ENCODE results near the gene HSPA9. TPM values are rescaled to one million over a fixed set of nuclear protein-coding genes. Genes with fewer than 3 reads are reported as not detected.

The HSPA9 gene
- total RNA-seq, 1 experiment from 2014 or later = 610 TPM

GRCh38 chr5:138545919-138546562, 29.2 kb downstream of the HSPA9 start:
- peaks cover 35% of the 10 kb centered on the region for H3K36me3 ChIP-seq
- H3K9me3 ChIP-seq = no peaks in the 10 kb centered on the region
- no peak for DNase-seq
- H3K27me3 ChIP-seq = no peaks in the 10 kb centered on the region
- no peak overlapping the region for H3K4me3 ChIP-seq

DNA sequence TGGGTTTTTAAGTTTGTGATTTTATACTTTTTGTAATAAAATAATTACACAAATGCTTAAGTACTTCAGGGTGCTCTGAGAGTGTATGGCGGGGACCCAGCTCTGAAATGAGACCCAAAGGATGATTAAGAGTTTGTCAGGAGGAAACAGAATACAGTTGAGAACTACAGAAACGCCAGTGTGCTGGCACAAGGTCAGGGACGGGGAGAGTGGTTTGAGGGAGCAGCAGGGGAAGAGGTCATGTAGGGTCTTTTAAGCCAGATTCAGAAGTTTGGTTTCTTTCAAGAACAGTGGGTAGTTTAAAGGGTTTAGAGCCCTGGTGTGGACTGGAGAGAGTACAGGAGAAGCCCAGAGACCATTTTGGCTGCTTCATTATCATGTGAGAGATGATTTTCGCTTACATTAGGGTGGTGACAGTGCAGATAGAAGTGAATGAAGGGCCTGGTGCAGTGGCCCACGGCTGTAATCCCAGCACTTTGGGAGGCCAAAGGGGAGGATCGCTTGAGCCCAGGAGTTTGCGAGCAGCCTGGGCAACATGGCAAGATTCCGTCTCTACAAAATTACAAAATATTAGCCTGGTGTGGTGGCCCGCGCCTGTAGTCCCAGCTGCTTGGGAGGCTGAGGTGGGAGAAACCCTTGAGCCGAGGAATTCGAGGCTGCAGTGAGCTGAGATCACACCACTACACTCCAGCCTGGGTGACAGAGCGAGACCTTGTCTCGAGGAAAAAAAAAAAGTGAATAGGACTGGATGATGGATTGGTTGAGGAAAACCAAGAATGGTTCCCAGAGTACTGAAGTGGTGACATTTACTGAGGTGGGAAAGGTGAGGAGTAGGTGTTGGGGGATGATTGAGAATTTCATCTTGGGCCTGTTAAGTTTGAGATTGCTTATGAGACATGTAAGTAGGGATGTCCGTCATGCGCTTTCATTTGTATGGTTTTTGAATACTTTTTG, 30.7 kb downstream of the HSPA9 start:
- Histone ChIP-seq H3K4me3 (peak overlapping the region; percentile 98), H3K27me3 (no peaks in the 10 kb centered on the region), H3K36me3 (peaks cover 51% of the 10 kb centered on the region), H3K9me3 (no peaks in the 10 kb centered on the region)
- DNase-seq = peak; percentile 76

GRCh38 chr5:138543730-138544104, 31.5 kb downstream of the HSPA9 start:
- DNase-seq = no peak

GRCh38 chr5:138542956-138543729, 32.1 kb downstream of the HSPA9 start, which contains the start of gene ETF1:
TSS of gene ETF1 (minus strand) at chr5:138543236. CDS start at chr5:138542918, 318 bp downstream.
- no peaks in the 10 kb centered on the region for H3K27me3 ChIP-seq
- peak; percentile 100 for DNase-seq
- peaks cover 59% of the 10 kb centered on the region for H3K36me3 ChIP-seq
- H3K9me3 ChIP-seq = no peaks in the 10 kb centered on the region
- peak within 1 kb of the TSS; percentile 98 for H3K4me3 ChIP-seq

More at GRCh38 chr5:138543730-138544104, 31.5 kb downstream of the HSPA9 start:
- H3K4me3 ChIP-seq = peak overlapping the region; percentile 98
- peaks cover 56% of the 10 kb centered on the region for H3K36me3 ChIP-seq
- no peaks in the 10 kb centered on the region for H3K9me3 ChIP-seq
- H3K27me3 ChIP-seq = no peaks in the 10 kb centered on the region

DNA sequence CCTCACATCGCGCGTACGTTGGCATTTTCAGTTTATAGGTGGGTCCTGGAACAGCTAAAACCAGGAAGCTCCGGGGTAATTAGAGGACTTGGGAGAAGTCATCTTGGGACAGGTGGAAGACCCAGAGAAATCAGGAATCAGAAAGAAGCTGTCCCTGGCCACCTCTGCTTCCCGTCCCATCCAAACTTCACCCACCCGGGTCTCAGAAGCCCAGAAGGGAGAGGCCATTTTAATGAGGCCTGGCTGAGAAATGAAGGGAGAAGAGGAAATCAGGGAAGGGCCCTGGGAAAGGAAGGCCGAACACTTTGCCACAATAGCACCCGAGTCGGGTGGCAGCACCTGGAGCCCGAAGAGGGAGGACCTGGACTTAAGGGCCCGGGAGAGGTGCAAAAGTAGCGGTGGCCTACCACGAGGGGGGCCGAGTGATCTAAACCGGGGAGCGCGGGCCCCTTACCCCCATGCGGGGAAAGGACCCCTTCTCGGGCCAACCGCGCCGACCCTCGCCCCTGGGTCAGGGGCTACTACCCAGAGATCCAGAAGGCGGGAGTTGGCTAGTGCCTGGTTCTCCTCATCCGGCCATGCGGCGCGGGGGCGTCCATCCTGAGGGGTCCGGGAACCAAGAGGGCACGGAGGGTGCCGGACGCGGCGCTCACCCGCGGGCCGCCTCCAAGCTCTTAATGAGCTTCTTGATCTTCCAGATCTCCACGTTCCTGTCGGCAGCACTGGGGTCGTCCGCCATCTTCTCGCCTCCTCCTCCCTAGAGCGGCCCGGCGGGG, 32.8 kb downstream of the HSPA9 start:
- peaks cover 61% of the 10 kb centered on the region for H3K36me3 ChIP-seq
- H3K27me3 ChIP-seq = no peaks in the 10 kb centered on the region
- peak overlapping the region; percentile 98 for H3K4me3 ChIP-seq
- no peaks in the 10 kb centered on the region for H3K9me3 ChIP-seq
- no peak for DNase-seq

GRCh38 chr5:138541511-138542179, 33.6 kb downstream of the HSPA9 start:
- Histone ChIP-seq H3K9me3 (no peaks in the 10 kb centered on the region), H3K27me3 (no peaks in the 10 kb centered on the region), H3K36me3 (peaks cover 67% of the 10 kb centered on the region), H3K4me3 (peak overlapping the region; percentile 98)
- DNase-seq = no peak

DNA sequence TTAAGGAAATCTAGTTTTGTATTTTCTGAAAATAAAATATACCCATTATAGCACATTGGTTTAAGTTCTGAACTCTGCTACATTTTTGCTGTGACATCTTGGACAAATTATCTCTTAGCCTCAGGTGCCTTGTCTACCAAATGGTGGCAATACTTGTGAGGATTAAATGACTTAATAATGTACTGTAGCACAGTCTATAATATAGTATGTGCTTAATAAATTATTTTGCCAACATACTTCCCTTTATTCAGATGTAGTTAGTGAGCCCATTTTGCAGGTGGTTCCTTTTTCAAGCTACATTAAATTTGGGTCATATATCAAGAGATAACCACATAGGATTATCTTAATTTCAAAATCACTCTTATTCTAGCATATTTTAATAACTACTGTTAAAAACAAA, 35.4 kb downstream of the HSPA9 start:
- peaks cover 73% of the 10 kb centered on the region for H3K36me3 ChIP-seq

GRCh38 chr5:138538943-138539627, 36.1 kb downstream of the HSPA9 start:
- peaks cover 79% of the 10 kb centered on the region for H3K36me3 ChIP-seq
- no peak for DNase-seq
- no peaks in the 10 kb centered on the region for H3K27me3 ChIP-seq
- H3K9me3 ChIP-seq = no peaks in the 10 kb centered on the region
- H3K4me3 ChIP-seq = no peak overlapping the region

More for the DNA sequence above, 35.4 kb downstream of the HSPA9 start:
- no peak overlapping the region for H3K4me3 ChIP-seq
- no peaks in the 10 kb centered on the region for H3K27me3 ChIP-seq
- DNase-seq = no peak
- H3K9me3 ChIP-seq = no peaks in the 10 kb centered on the region

DNA sequence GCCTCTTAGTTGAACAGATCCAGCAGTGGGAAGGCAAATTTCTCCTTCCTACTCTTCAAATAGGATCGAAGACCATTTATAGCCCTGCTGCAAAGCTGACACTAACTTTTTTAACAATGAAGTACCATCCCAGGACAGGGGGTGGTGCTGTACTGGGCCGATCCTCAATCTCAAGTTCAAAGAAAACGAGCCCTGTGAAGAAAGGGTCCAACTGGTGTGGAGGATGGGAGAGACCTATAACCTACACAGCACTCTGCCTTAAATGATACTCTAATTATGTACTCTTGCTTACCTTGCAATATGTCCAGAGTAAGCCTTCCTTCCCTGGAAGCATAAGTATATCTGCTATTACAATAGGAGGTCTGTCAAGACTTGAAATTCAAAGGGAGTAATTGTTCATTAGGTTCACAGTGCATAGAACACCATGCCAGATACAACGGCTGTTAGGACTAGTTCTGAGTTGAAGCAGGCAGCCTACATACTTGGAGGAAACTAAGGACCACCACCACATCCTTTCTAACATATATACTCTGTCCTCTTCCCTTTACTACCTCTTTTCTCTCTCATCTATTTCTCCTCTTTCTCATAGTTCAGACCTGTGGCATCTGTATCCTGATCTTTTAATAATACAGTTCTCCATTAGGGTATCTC, 38.4 kb downstream of the HSPA9 start:
- Histone ChIP-seq H3K9me3 (no peaks in the 10 kb centered on the region), H3K36me3 (peaks cover 86% of the 10 kb centered on the region), H3K27me3 (no peaks in the 10 kb centered on the region), H3K4me3 (no peak overlapping the region)
- no peak for DNase-seq

DNA sequence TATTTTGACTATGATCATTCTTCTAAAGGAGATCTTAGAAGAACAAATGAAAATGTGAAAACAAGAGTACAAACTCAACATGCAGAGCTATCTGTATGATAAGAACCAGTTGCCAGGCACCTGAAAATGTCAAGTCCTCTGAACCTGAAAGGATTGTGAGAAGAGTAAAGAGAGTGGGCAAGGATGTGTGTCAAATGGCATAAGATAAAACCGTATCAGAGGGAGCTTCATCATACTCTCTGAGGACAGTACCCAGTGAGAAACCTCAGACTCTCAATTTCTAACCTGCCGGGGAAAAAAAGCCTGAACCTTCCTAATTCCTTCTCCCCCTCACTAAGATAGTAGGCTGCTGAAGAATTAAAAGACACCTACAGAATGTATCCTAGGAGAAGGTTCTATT, 39.0 kb downstream of the HSPA9 start:
- Histone ChIP-seq H3K27me3 (no peaks in the 10 kb centered on the region), H3K4me3 (no peak overlapping the region), H3K9me3 (no peaks in the 10 kb centered on the region), H3K36me3 (peaks cover 86% of the 10 kb centered on the region)
- DNase-seq = no peak

DNA sequence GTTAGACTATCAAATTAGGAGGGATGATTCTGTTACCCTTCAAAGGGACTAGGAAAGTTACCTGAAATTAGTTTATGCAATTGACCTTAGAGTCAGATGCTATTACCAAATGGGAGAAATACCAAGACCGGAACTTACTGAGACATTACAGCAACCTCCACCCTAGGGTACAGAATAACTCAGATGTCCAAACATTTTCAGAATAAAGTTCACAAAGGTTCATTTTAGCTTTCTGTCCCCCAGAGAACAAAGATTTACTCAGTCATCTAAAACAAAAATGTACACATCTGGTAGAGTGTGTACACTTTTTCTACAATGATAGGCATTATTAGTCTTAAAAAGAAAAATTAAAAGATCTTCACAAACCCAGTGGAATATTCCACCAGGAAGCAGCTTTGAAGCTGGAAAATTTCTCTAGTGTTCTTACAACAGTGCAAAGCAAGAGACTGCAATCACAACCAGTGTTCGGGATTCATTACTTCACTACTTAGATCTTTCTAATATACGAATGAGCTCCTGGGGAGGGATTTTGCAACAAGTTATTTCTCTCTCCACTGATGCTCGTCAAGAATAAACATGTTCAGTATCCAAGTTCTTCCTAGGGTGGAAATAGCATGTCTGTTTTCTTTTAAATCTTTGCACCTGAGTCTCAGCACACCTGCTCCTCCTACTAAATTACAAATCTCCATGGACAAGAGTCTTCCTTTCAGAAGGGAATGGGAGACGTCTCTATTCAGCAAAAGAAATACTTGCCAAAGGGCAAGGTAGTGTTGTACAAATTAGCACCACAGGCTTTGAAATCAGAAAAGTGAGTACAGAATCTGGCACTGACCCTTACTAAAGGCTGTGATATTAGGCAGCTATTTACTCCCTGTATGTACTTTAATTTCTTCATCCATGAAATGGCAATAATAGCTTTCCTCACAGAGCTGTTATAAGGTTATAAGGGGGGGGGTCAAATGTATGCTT, 40.9 kb downstream of the HSPA9 start:
- Histone ChIP-seq H3K9me3 (no peaks in the 10 kb centered on the region), H3K36me3 (peaks cover 86% of the 10 kb centered on the region), H3K27me3 (no peaks in the 10 kb centered on the region), H3K4me3 (no peak overlapping the region)
- DNase-seq = no peak

- H3K9me3 ChIP-seq = no peaks in the 10 kb centered on the region
- H3K4me3 ChIP-seq = no peak overlapping the region
- peaks cover 92% of the 10 kb centered on the region for H3K36me3 ChIP-seq
- no peak for DNase-seq
- H3K27me3 ChIP-seq = no peaks in the 10 kb centered on the region
Measured at GRCh38 chr5:138529812-138530211, 45.4 kb downstream of the HSPA9 start.

GRCh38 chr5:138528744-138529469, 46.3 kb downstream of the HSPA9 start:
- no peak overlapping the region for H3K4me3 ChIP-seq
- DNase-seq = no peak
- peaks cover 85% of the 10 kb centered on the region for H3K36me3 ChIP-seq
- no peaks in the 10 kb centered on the region for H3K27me3 ChIP-seq
- no peaks in the 10 kb centered on the region for H3K9me3 ChIP-seq

All from MG63 (cell line).